Left forelimb (tissue), 1 donor: ENCODE data around the gene KLHL5.

Source experiments
- DNase-seq: peaks from one replicate; pipeline ENCODE4 v3.0.0-alpha.2; 2018; ENCODE audit warnings: low spot score

KLHL5 gene

GRCh38 chr4:39044364-39044955 is 17.6 kb upstream of the KLHL5 start:
- DNase-seq: peak; percentile 91

- no peak for DNase-seq
Measured at GRCh38 chr4:39044956-39045826, 16.8 kb upstream of the KLHL5 start.

- no peak for DNase-seq
Measured at GRCh38 chr4:39045827-39046221, 16.2 kb upstream of the KLHL5 start.

DNA sequence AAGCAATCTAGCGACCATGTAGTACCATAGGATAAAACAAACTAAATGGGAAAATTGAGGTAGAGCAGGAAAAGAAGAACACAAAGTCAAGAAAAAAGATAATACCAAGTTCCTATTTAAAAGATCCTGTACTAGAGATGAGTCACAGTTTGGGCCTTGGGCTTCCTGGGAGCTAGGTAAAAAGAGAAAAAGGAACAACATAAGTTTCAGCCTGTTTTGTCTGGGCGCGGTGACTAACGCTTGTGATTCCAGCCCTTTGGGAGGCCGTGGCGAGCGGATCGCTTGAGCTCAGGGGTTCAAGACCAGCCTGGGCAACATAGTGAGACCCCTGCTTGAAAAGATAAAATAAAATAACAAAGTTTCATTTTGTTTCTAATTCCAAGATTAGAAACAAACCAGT is 15.8 kb upstream of the KLHL5 start:
- DNase-seq: no peak

DNA sequence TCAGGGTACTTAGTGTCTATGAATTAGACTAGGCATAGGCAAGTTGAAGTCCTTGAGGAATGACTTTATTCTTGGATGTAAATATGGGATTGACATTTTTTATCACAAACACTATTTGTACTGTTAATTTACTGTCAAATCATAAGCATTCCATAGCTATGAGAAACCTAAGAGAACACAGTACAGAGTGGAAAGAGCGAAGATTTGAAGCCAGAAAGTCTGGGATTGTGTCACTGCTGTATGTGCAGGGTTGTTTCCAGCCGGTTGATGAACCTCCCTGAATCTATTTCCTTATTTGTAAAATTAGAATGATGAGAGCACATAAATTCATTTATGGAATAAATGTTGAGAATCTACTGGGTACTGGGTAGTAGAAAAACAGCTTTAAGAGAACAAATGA is 14.4 kb upstream of the KLHL5 start:
- no peak for DNase-seq

GRCh38 chr4:39048311-39048710 is 13.7 kb upstream of the KLHL5 start:
- no peak for DNase-seq

- no peak for DNase-seq
Measured at GRCh38 chr4:39050590-39050989, 11.4 kb upstream of the KLHL5 start.

DNA sequence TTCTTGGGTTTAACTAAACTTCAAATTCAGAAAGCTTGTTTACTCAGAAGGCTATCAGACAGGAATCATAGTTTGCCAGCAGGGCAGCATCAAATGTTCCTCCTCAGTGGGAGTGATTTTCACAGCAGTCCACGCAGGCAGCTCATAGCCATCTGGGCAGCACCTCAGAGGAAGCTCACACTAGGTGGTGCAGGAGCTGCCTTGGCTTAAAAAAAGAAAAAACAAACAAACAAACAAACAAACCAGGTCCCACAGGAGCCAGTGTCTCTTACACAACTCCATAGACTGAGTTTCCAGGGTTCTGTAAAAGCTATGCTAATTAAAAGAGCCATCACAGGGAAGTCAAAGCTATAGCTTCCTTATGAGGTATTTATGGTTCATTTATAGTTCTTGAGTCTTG is 10.5 kb upstream of the KLHL5 start:
- no peak for DNase-seq

DNA sequence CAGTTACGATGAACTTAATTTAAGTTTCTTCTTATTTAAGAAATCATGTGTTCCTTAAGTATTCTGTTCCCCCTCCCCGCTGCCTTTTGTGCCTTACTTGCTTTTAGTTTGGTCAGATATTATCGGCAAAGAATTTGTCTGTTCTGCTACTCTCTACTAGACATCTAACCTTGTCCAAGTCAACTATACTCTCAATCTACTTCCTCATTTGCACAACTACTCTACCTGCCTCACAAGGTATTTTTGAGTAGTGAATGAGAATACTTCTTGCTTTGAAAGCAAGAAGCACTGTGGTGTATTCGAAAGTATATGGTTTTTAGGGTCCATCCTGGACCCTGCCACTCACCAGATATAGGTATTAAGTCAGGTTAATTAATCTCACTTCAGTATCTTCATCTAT is 8.0 kb upstream of the KLHL5 start:
- no peak for DNase-seq

- no peak for DNase-seq
Measured at GRCh38 chr4:39054497-39054896, 7.5 kb upstream of the KLHL5 start.

GRCh38 chr4:39056023-39056422 is 6.0 kb upstream of the KLHL5 start:
- no peak for DNase-seq

- no peak for DNase-seq
Measured at GRCh38 chr4:39061457-39061856, 575 bp upstream of the KLHL5 start.

GRCh38 chr4:39062770-39063097 is 702 bp downstream of the KLHL5 start:
- no peak for DNase-seq

GRCh38 chr4:39063430-39063829 is 1.4 kb downstream of the KLHL5 start:
- no peak for DNase-seq

- DNase-seq: no peak
Measured at GRCh38 chr4:39066371-39066770, 4.3 kb downstream of the KLHL5 start.

- DNase-seq: no peak
Measured at GRCh38 chr4:39067031-39067430, 5.0 kb downstream of the KLHL5 start.

DNA sequence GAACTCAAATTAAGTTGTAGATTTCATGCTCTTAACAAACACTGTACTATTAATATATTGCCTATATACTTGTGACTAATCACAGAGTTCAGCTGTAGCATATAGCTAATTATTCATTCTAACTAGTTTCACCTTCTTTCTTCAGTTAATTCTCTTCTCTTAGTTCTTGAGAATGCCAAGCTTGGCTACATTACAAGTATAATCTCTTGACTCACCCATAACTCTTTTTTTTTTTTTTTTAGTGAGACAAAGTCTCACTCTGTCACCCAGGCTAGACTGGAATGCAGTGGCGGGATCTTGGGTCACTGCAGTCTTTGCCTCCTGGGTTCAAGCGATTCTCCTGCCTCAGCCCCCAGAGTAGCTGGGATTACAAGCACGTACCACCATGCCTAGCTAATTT is 5.4 kb downstream of the KLHL5 start:
- no peak for DNase-seq

GRCh38 chr4:39068907-39069306 is 6.9 kb downstream of the KLHL5 start:
- DNase-seq: no peak

- DNase-seq: no peak
Measured at GRCh38 chr4:39078829-39079228, 16.8 kb downstream of the KLHL5 start.

GRCh38 chr4:39083164-39083563 is 21.1 kb downstream of the KLHL5 start:
- no peak for DNase-seq

GRCh38 chr4:39085891-39086290 is 23.9 kb downstream of the KLHL5 start:
- no peak for DNase-seq

DNA sequence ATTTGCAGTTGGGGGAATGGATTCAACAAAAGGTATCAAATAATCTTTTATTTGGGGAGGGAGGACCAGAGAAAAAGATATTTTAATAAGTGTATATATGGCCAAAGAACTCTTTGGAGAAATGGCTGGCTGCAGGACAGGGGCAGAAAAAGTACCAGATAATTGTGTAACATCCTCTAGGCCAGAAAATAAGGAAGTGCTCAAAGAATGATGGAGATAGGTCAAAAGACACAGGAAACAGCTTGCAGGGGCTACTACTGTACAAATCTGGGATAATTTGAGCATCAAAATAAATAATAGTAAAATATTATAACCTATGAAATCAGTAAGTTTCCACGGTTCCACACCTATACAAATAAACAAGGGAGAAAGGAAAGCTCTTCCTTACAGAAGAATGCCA is 34.8 kb downstream of the KLHL5 start:
- DNase-seq: no peak

GRCh38 chr4:39097290-39097689 is 35.3 kb downstream of the KLHL5 start:
- no peak for DNase-seq

DNA sequence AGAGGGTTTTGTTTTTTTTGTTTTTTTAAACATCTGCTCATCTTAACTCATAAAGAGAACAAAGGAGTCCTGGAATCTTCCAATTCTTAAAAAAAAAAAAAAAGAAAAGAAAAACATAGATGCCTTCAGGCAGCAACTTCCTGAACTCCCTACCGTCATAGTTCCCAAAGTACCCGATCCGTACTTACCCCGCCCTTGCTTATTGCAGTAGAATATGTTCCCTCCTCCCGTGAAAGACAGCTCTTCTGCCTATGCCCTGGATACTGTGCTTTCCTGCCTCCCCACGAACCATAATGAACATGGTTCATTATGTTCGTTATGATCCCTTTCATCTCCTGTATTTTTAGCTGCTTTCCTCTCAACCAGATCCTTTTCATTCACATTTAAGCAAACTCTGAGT is 40.3 kb downstream of the KLHL5 start:
- no peak for DNase-seq
